Activated naive CD8-positive, alpha-beta T cell treated with anti-CD3 and anti-CD28 coated beads for 36 hours (primary cell): ENCODE measurements around the gene ZBTB7C. TPM values are rescaled to one million over a fixed set of nuclear protein-coding genes. Genes with fewer than 3 reads are reported as not detected.

Source experiments
- DNase-seq: peaks from one replicate; pipeline ENCODE4 v3.0.0; 2021
- H3K27ac Mint-ChIP-seq: one replicate; pipeline ENCODE4 v1.8.0; 2022; ENCODE audit warnings: mild to moderate bottlenecking, moderate library complexity, mixed read lengths
- H3K27me3 Mint-ChIP-seq: one replicate; pipeline ENCODE4 v1.8.0; 2022; ENCODE audit warnings: mild to moderate bottlenecking, mixed read lengths
- H3K36me3 Mint-ChIP-seq: one replicate; pipeline ENCODE4 v1.8.0; 2021; ENCODE audit warnings: mild to moderate bottlenecking, mixed read lengths
- H3K4me1 Mint-ChIP-seq: one replicate; pipeline ENCODE4 v1.8.0; 2021; ENCODE audit warnings: mixed read lengths
- H3K4me3 Mint-ChIP-seq: one replicate; pipeline ENCODE4 v1.8.0; 2022; ENCODE audit warnings: mild to moderate bottlenecking, moderate library complexity, mixed read lengths
- H3K9me3 Mint-ChIP-seq: one replicate; pipeline ENCODE4 v1.8.0; 2022; ENCODE audit warnings: mixed read lengths
- total RNA-seq, 2 experiments: library from RNA; stranded (reverse); gene quantifications; one replicate each; pipeline ENCODE4 v1.2.3, GENCODE V29; 2021

The ZBTB7C gene
- total RNA-seq, 2 experiments from 2014 or later: not detected

DNA sequence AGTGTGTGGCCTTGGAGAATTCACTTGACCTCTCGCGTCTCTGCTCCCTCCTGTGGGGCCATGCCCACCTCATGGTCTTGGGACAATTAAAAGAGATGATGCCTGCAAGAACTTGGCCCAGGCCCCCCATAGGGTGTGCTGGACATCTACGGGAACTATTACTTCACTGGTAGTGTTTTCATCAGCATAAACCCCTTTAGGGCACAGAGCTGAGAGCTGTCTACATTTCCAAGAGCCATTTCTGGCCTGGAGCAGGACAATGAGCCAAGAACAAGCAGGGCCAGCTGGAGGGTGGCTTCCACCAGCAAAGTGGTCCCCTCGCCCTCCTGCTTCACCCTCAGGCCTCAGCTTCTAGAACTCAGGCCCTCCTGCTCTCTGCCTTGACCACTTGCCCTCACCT lies 232.3 kb downstream of the ZBTB7C start:
- H3K36me3 Mint-ChIP-seq: no peaks in the 10 kb centered on the region

DNA sequence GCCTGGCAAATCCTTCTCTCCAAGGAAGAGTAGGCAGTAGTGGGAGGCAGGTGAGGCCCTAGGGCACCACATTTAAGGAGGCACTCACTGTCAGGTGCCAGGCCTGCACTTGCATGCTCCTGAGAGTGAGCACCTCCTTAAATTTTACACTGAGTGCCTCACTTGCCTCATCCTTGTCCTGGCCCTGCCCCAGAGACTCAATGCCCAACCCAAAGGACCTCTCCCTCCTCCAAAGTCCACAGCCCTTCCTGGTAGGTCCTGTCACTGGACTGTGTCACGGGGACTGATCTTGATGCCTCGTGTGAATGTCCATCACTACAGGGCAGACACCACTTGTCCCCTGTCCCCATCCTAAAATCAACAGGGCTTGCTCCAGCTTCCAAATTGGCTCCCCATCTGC lies 235.6 kb downstream of the ZBTB7C start:
- H3K27ac Mint-ChIP-seq: no peak overlapping the region
- H3K36me3 Mint-ChIP-seq: no peaks in the 10 kb centered on the region
- H3K27me3 Mint-ChIP-seq: peaks cover 7% of the 10 kb centered on the region
- no peak for DNase-seq
- no peaks in the 10 kb centered on the region for H3K9me3 Mint-ChIP-seq
- H3K4me1 Mint-ChIP-seq: no peaks in the 10 kb centered on the region
- H3K4me3 Mint-ChIP-seq: no peak overlapping the region

More for the DNA sequence above, 232.3 kb downstream of the ZBTB7C start:
- H3K4me3 Mint-ChIP-seq: no peak overlapping the region
- no peaks in the 10 kb centered on the region for H3K4me1 Mint-ChIP-seq
- peaks cover 7% of the 10 kb centered on the region for H3K27me3 Mint-ChIP-seq
- DNase-seq: no peak
- no peak overlapping the region for H3K27ac Mint-ChIP-seq
- H3K9me3 Mint-ChIP-seq: no peaks in the 10 kb centered on the region

DNA sequence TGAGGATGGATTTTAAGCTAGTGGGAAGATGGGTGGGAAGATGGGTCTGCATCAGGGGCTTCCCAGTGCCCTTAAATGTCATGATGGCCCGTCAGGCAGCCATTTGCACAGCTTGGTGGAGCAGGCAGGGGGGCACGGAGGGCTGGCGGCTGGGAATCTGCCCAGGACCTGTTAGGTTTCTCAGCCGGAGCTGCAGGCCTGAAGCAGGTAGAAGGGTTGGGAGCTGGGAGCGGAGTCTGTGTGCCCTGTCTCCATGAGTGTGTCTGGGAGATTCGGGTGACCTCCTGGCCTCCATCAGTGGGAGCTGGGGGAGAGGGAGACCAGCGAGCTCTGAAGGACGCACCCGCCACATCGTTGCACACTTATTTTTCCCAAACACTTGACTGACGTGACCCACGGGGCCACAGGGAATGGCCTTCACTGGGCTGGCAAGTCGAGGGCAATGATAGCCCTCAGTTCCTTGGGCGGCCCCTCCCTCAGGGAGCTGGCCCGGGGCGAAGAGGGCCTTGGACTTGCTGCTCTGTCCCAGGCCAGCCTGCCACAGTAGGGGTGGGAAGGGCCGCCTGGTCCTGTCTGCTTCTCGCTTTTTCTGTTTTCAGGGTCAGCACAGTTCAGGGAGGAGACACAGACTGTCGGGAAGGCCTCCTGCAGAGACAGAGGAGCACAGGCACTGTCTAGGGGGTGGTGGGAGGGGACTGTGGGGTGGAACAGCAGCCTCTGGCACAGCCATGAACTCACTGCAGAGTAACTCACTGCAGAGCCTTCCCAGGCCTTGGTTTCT lies 236.8 kb downstream of the ZBTB7C start:
- DNase-seq: no peak
- Mint-ChIP-seq H3K4me3 (no peak overlapping the region), H3K4me1 (no peaks in the 10 kb centered on the region), H3K9me3 (no peaks in the 10 kb centered on the region), H3K27ac (no peak overlapping the region), H3K27me3 (peaks cover 7% of the 10 kb centered on the region), H3K36me3 (no peaks in the 10 kb centered on the region)

DNA sequence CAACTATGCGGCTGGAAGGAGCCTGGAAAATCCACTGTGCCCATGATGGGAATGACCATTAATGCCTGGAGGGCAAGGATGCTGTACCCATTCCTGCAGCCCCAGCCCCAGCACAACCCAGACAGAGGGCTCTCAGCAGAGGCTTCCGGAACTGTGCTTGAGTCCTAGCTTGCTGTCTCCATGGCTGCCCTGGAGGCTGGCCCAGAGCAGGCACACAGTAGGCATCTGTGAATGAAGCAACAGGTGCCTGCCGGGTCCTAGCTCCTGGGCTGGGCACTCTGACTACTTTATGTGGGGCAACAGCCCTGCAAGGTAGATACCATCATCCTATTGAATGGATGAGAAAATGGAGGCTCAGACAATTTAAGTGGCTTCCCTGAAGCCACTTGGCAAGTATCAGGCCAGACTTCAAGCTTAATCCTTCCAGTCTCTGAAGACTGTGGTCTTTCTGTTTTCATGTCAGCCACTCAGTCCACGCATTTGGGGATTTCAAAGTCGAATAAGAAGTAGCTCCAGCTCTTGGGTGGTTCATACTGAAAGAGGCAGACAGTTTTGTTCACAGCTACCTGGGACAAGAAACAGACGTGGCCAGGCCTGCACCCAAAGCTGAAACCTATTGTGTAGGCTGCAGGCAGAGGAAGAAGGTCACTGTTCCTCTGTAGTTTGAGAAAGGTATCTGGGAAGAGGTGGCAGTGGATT lies 237.5 kb downstream of the ZBTB7C start:
- Mint-ChIP-seq H3K4me1 (peaks cover 4% of the 10 kb centered on the region), H3K27me3 (peaks cover 7% of the 10 kb centered on the region)

GRCh38 chr18:48170651-48171050 lies 238.5 kb downstream of the ZBTB7C start:
- peaks cover 8% of the 10 kb centered on the region for H3K27me3 Mint-ChIP-seq
- no peak overlapping the region for H3K4me3 Mint-ChIP-seq
- peaks cover 4% of the 10 kb centered on the region for H3K4me1 Mint-ChIP-seq
- no peaks in the 10 kb centered on the region for H3K9me3 Mint-ChIP-seq
- H3K36me3 Mint-ChIP-seq: no peaks in the 10 kb centered on the region
- DNase-seq: no peak
- no peak overlapping the region for H3K27ac Mint-ChIP-seq

More for the DNA sequence above, 237.5 kb downstream of the ZBTB7C start:
- Mint-ChIP-seq H3K9me3 (no peaks in the 10 kb centered on the region), H3K36me3 (no peaks in the 10 kb centered on the region), H3K4me3 (no peak overlapping the region), H3K27ac (peak overlapping the region; percentile 21)
- DNase-seq: no peak

GRCh38 chr18:48168861-48169260 lies 240.3 kb downstream of the ZBTB7C start:
- H3K27ac Mint-ChIP-seq: no peak overlapping the region
- H3K4me3 Mint-ChIP-seq: no peak overlapping the region

DNA sequence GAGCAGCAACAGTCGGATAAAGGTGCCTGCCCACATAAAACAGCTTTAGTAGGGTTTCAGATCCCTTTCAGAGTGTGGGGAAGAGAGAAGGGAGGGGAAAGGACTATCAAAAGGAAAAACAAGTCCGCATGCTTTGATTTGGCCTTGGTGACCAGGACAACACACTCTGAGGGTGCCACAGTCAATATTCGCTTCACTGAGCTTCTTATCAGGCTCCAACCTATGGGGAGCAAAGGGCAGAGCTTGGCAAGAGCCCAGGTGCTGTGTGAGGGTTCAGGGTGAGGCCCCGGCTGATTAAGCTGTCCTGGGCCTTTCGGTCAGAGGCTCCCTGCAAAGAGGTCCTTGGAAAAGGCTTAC lies 241.3 kb downstream of the ZBTB7C start:
- Mint-ChIP-seq H3K36me3 (no peaks in the 10 kb centered on the region), H3K9me3 (no peaks in the 10 kb centered on the region), H3K27ac (no peak overlapping the region), H3K27me3 (peaks cover 5% of the 10 kb centered on the region), H3K4me1 (peaks cover 4% of the 10 kb centered on the region), H3K4me3 (no peak overlapping the region)
- DNase-seq: no peak

More at GRCh38 chr18:48168861-48169260, 240.3 kb downstream of the ZBTB7C start:
- Mint-ChIP-seq H3K4me1 (peaks cover 4% of the 10 kb centered on the region), H3K36me3 (no peaks in the 10 kb centered on the region), H3K27me3 (peaks cover 11% of the 10 kb centered on the region), H3K9me3 (no peaks in the 10 kb centered on the region)
- DNase-seq: no peak

DNA sequence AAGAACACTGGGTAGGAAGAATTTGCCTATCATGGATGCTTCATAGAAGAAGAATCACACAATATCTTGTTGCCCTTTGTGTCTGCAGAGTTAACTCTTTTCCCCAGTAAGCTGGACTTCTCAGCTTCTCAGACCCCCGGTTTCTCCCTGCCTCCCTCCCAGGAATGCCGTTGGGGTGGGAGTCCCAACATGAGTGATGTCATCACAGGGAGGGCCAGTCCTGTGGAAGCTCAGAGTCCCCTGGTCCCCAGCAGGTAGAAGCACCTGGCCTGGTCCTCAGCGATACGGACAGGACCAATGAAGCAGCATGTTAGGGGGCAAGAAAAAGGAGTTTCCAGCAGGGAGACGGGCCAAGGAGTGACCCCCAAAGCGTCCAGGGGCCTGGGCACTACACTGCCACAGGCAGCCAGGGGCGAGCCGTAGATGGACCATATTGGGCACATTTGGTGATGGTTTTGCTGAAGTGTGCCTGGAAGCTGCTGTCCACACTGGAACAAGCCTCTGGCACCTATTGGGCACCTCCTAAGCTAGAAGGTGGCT lies 242.8 kb downstream of the ZBTB7C start:
- Mint-ChIP-seq H3K36me3 (no peaks in the 10 kb centered on the region), H3K9me3 (no peaks in the 10 kb centered on the region), H3K27me3 (peaks cover 10% of the 10 kb centered on the region), H3K4me3 (no peak overlapping the region), H3K27ac (no peak overlapping the region), H3K4me1 (peaks cover 4% of the 10 kb centered on the region)
- DNase-seq: no peak

DNA sequence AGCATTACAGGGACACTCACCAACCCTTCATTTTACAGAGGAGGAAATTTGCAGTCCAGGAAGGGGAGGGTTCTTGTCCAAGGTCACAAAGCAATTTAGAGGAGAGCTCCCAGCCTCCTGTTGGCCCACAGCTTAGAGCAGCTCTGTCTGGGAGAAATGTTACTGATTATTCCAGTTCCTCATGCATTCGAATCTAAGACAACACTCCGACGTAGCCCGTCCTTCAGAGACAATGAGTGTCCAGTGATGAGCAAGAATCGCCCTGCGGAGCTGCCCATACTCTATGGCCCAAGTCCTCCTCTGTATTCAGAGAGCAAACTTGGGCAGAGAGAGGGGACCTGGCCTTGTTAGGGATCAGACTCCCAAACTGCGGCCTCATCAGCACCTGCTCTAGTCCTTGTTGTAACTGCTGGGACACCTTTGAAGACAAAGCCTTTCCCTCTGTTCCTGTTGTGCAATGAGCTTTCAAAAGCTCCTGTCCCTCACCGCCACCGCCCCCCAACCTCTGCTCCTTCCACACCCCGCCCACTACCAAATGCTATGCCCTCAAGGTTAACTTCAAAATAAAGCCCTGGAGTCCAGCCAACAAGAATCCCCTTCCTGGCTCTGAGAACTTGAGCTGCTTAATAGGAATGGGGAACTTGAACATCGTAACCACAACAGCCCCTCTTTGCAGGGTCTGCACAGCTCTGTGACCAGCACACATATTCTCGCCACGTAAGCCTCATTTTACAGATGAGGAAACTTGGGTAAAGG lies 243.9 kb downstream of the ZBTB7C start:
- Mint-ChIP-seq H3K27me3 (peaks cover 15% of the 10 kb centered on the region), H3K27ac (peak overlapping the region; percentile 35), H3K4me3 (no peak overlapping the region), H3K4me1 (peaks cover 4% of the 10 kb centered on the region), H3K36me3 (no peaks in the 10 kb centered on the region), H3K9me3 (no peaks in the 10 kb centered on the region)
- no peak for DNase-seq

DNA sequence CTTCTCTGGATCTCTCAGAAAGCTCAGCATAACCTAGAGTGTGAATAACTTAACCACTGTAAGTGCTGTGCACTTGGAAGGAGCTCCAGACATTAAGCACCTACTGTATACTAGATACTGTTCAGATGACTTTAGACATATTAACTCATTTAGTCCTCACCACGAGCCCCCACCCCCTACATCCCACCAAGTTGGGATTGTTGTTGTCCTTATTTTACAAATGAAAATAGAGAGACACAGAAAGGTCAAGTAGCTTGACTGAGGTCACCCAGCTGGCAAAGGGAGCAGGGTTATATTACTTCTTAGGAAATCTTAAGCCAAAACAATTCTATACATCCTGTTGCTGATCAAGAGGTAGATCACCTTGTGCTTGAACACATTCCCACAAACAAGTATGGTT lies 244.5 kb downstream of the ZBTB7C start:
- H3K27me3 Mint-ChIP-seq: peaks cover 20% of the 10 kb centered on the region
- H3K4me3 Mint-ChIP-seq: no peak overlapping the region
- no peaks in the 10 kb centered on the region for H3K36me3 Mint-ChIP-seq
- DNase-seq: no peak
- no peaks in the 10 kb centered on the region for H3K9me3 Mint-ChIP-seq
- H3K4me1 Mint-ChIP-seq: peaks cover 4% of the 10 kb centered on the region
- no peak overlapping the region for H3K27ac Mint-ChIP-seq

- H3K4me3 Mint-ChIP-seq: no peak overlapping the region
- H3K36me3 Mint-ChIP-seq: no peaks in the 10 kb centered on the region
- peaks cover 4% of the 10 kb centered on the region for H3K4me1 Mint-ChIP-seq
- H3K27me3 Mint-ChIP-seq: peaks cover 20% of the 10 kb centered on the region
- no peaks in the 10 kb centered on the region for H3K9me3 Mint-ChIP-seq
- H3K27ac Mint-ChIP-seq: no peak overlapping the region
- DNase-seq: no peak
Observed at GRCh38 chr18:48164116-48164515, 245.1 kb downstream of the ZBTB7C start.

DNA sequence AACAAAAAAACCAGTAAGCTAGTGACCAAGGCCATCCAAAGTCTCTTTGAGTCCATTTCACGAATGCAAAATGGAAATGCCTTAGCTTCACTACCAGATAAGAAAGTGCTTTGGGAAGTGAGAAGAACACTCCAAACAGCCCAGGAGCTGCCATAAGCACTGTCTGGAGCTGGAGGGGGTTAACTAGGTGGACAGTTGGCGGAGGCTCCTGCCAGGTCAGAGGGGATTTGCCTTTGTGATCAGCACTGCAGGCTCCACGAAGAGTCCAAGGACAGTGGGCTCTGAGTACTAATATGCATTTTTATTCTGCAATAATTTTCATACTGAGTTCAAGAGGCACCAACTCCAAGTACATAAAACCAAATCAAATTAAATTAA lies 245.5 kb downstream of the ZBTB7C start:
- Mint-ChIP-seq H3K27me3 (peaks cover 21% of the 10 kb centered on the region), H3K9me3 (no peaks in the 10 kb centered on the region), H3K27ac (no peak overlapping the region), H3K4me3 (no peak overlapping the region), H3K36me3 (no peaks in the 10 kb centered on the region), H3K4me1 (peaks cover 4% of the 10 kb centered on the region)
- DNase-seq: no peak

DNA sequence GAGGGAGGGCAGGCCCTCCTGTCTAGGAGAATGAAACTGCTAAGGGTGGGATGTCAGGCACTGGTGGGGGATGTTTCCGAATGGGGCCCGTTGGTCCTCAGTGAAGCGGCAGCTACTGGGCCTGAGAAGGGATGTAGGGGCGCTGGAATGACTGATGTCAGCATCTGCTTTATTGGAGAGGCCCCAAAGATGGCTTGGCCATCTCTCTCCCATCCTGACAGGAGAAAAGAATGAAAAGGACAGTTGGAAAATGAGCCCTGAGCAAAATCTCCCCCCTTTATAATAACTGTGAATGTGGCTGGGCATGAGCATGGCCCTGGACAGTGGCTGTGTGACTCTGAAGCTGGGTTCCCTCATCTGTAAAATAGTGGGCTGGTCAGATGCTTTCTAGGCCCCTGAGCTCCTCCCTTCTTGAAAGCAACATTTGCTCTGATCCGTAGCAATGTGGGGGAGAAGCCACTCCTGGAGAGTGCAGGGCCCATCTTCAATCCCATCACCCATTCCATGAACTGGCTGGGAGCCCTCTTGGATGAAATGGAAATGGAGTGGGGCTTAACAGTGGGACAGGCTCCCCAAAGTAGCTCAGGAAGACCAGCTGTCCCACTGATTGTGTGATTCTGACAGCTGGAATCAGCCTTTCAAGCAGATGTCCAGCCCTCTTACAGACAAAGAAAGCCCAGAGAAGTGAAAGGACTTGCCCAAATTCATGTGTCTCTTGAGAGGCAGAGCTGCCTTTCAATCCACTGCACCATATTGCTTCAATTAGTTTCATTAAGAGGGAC lies 246.0 kb downstream of the ZBTB7C start:
- Mint-ChIP-seq H3K9me3 (no peaks in the 10 kb centered on the region), H3K27ac (no peak overlapping the region), H3K4me3 (no peak overlapping the region), H3K36me3 (no peaks in the 10 kb centered on the region), H3K4me1 (peaks cover 4% of the 10 kb centered on the region), H3K27me3 (peaks cover 25% of the 10 kb centered on the region)
- DNase-seq: no peak

DNA sequence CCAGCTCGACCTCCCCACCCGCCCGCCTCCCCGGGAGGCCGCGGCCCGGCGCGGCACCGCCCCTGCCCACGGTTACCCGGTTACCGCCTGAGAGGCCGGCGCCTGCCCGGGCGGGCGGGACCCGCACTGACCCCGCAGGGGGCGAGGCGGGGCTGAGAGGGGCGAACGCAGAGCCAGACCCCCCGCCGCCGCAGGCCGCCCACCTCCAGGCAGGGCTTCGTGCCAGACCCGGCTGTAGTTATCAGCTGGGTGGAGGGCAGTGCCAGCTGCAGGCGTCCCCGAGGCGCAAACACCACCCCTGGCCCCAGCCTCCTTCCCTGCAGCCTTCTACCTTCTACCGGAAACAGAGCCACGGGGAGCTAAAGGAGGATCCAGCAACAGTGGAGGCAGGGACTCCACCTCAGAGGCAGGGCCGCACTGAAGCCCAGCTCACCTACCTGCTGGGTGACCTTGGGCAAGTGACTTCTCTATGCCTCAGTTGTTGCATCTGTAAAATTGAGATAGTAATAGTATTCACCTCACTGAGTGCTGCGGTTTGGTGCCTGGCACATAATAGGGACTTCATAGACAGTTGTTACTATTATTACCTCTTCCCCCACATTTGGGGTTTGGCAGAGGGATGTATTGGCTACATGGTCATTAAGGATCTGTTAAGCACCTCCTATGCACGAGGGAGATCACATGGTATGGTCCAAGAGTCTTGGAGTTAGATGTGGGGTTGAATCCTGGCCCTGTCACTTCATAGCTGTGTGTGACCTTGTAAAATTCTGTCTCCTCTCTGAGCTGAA lies 247.1 kb downstream of the ZBTB7C start:
- Mint-ChIP-seq H3K4me1 (peaks cover 2% of the 10 kb centered on the region), H3K27ac (no peak overlapping the region), H3K4me3 (peak overlapping the region; percentile 52), H3K9me3 (no peaks in the 10 kb centered on the region), H3K36me3 (no peaks in the 10 kb centered on the region), H3K27me3 (peaks cover 29% of the 10 kb centered on the region)
- no peak for DNase-seq
